GM21529 (cell line): ENCODE data around the gene NUP155.
"Not testable (repeated sequence)": the region's sequence is repeated elsewhere in the genome, so short reads cannot be mapped to it uniquely, and the experiment has no call there.

ENCODE experiments used
- ATAC-seq: cut with Tn5 transposase; IDR thresholded peaks from one replicate; pipeline ENCODE4 v1.9.1; 2021; ENCODE audit not compliant: unreplicated experiment

NUP155 gene

DNA sequence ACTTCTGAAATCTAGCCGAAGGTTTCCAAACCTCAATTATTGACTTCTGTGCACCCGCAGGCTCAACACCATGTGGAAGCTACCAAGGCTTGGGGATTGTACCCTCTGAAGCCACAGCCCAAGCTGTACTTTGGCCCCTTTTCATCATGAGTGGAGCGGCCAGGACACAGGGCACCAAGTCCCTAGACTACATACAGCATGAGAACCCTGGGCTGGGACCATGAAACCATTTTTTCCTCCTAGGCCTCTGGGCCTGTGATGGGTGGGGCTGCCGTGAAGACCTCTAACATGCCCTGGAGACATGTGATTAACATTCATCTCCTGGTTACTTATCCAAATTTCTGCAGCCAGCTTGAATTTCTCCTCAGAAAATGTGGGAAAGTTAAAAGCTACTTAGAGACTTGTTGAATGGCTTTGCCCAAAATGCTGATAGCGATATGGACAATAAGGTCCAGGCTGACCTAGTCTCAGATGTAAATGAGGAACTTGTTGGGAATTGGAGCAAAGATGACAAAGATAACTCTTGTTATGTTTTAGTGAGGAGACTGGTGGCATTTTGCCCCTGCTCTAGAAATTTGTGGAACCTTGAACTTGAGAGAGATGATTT, 87.6 kb downstream of the NUP155 start:
- ATAC-seq, result no peak

DNA sequence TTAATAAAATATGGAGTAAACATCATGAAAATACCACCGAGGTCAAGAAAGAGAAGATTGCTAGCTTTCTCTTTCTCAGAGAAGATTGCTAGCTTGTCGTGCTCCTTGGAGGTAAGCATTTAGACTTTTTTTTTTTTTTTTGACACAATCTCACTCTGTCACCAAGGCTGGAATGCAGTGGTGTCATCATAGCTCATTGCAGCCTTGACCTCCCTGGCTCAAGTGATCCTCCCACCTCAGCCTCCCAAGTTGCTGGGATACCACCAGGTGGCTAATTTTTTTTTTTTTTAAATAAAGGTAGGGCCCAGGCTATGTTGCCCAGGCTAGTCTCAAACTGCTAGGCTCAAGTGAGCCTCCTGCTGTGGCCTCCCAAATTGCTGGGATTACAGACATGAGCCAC, 95.4 kb downstream of the NUP155 start:
- no peak for ATAC-seq

DNA sequence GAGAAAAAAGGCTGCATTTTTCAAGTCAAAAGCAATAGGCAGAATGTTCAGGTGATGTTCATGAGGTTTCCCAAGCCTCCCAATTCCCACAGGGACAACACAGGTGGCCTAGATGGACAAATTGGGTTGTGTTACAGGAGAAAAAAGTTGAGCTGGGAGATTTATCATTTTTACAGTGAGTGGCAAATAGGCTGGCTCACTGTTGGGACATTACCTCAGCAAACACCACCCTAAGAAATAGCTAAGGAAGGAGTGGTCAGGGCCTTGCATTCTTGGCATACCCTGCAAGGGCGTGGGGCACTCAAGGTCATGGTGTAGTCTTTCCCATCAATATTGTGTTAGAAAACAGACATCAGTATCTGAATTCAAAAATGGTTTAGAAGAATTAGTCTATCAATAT, 98.4 kb downstream of the NUP155 start:
- ATAC-seq, result no peak

DNA sequence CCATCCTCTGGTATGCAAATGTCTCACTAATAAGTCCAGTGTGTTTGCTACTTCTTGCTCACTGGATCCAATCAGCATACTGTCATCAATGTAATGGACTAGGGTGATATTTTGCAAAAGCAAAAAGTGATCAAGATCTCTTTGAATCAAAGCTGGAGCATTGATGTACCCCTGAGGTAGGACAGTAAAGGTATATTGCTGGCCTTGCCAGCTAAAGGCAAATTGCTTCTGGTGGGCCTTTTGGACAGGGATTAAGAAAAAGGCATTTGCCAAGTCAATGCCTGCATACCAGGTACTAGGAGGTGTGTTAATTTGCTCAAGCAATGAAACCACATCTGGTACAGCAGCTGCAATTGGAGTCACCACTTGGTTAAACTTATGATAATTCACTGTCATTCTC, 102.8 kb downstream of the NUP155 start:
- ATAC-seq, result not testable (repeated sequence)

DNA sequence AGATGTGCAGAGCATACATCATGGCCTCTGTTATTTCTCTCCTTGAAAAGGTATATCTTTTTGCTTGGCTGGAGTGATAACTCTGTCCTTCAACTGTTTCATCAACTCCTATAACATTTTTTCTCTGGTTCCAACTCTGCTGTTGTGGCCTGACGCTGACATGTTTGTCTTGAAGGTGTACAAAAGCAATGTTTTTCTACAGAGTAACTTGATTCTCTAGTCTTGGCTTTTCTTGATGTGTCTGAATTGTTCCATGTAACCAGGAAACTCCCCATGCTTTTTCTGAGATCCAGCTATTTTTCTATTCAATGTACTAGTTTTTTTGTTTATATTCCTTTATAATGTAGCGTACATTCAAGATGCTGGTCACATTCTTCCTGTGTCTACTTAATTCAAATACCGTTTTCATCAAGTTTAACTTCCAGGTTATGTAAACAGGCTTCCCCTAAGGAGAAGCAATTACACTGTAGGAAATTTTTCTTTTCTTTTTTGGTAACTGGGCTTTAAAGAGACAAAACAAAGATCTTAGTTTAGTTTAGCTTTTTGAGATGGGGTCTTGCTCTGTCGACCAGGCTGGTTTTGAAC, 115.0 kb downstream of the NUP155 start:
- no peak for ATAC-seq

DNA sequence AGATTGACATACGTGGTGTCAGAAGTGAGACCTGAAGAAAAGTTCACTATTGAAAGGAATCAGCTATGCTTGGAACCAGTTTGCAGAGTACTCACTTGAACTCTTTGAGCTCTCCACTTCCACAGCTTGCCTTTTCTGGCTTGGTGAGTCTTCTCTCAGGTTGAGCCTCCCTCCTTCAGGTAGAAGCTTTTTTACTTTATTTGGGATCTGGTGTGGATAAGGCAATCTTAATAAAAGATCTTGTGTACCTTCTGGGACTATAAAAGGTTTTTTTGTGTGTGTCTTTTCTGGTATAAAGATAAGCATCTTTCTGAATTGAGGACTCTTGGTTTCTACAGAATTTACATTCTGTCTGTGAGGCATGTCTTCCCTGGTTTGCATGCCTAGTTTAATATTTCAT, 116.3 kb downstream of the NUP155 start:
- no peak for ATAC-seq

DNA sequence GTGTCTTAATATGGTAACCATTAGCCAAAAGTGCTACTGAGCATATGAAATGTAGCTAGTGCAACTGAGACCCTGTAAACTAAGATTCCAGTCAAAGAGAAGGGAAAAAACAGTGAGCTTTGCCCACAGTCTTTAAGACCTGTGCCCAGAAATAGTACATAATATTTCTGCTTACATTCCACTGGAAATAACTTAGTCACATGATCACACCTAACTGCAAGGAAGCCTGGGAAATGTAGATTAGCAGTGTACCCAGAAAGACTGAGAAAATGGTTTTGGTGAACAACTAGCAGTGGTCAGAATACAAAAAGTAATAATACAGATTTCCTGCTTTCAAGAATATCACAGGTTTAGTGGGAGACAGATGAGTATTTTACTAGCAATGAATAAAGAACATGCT, 119.2 kb downstream of the NUP155 start:
- ATAC-seq, result no peak

DNA sequence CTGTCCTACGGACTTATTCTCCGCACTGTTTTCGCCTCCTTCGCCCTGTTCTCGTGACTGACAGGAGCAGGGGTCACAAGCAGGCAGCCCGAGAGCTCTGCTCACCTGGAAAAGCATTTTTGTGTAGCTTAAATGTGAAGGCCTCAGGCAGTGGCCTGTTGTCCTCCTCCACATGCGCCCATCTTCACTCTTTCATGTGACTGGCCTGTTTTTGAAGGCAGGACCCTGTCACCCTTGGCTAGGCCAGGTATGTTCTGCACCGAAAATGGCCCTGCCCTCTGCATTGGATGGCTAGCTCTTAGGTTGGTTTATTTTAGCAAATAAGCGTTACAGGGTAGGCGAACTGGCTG, 121.1 kb downstream of the NUP155 start:
- ATAC-seq, result no peak

DNA sequence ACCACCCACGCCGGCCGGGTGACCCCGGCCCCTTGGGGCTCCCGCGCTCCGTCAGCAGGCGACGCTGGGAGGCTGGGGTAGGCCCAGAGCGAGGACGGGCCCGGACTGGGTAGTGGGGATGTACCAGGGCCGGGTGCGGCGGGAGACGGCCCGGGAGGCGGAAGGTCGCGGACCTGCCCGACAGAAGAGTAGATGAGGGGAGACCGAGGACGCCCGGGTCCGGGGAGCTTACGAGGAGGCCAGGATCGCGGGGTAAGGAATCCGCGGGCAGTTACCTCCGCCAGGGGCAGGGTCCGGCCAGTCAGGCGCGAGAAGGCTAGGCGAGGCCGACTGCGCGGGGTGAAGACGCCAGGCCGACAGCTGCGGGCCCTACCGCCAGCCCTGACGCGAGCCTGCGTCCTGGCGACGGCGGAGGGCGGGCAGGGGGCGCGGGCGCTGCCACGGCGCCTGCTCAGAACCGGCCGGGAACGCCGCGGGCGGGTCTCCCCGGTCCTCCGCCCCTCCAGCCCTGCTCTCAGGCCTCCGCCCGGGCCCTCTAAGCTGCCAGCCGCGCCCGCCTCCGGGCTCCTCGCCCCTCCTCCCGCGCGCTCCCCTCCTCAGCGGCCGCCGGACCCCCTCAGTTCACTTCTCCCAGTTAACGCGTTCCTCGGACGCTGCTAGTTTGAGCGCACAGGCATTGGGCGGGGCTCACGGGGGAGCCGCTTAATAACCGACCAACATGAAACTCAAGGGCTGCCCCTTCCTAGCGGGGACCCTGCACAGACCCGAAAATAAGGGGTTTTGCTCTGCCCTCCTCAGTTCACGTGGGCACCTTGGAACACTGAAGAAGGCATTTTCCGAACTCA, 121.7 kb downstream of the NUP155 start, which contains the start of gene CPLANE1:
Gene CPLANE1 (minus strand): TSS at position 407 of the 845 bp plus-strand sequence. CDS start 1,678 bp downstream, outside the sequence.
- ATAC-seq, result peak; percentile 83

DNA sequence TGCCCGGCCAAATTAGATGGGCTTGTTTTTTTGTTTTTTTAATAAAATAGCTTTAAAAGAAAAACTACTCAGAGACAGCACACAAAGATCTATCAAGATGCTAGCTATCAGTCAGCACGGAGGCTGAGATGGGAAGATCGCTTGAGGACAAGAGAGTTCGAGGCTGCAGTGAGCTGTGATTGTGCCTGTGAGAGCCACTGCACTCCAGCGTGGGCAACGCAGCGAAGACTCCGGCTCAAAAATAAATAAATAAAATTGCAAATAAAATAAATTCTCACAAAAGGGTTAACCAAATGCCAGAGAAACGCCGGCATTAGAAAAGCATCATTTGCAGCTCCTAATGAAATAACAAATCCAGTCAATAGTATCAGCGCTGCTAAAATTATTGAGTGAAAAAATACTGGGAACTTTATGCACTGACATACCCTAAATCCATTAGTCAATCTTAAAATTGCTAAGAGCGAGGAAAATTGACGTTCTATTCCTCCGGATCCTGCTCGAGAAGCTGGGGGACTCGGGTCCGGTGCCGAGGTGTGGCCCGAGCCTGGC, 122.4 kb downstream of the NUP155 start:
- no peak for ATAC-seq

DNA sequence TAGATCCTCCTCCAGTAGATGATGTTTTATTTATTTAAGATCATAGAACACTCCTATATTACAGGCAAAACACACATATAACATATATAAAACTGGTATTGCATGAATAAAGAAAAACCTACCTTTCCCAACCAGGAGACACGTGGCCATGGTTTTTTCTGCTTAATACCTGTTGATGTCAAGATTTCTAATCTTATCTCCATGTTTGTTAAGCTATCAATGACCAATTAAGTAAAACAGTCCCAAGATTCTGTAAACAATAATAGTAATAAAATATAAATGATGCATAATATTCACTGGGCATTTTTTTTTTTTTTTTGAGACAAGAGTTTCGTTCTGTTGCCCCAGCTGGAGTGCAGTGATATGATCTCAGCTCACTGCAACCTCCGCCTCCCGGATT, 123.4 kb downstream of the NUP155 start:
- ATAC-seq, result no peak

DNA sequence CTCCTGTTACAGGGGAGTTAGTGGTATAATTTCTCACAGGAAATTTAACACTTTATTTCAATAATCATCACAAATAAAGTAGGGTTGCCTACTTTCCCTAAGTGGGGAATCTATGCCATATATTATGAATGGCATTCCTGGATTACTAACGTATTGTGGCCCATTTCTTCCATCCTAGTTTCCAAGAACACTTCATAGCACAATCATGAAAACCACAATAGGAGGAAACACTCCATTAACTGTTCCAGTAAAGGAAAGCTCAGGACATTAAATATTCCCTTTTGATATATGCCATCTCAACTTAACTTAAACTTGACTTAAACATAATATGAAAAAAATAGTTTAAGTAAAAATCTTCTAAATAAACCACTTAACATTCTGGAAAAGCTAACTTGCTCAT, 123.9 kb downstream of the NUP155 start:
- ATAC-seq, result no peak
